H1 (cell line): ENCODE results near the gene GPR139. TPM values are rescaled to one million over a fixed set of nuclear protein-coding genes. Genes with fewer than 3 reads are reported as not detected.

Source experiments
- CHD7 ChIP-seq: fragments of 300-600 bp; sonication (generic); IDR thresholded peaks from 2 replicates; pipeline ENCODE4 v1.7.1; 2012; ENCODE audit warnings: low read length, moderate library complexity, mild to moderate bottlenecking, inconsistent platforms; ENCODE audit not compliant: insufficient replicate concordance
- JUN ChIP-seq: IDR thresholded peaks from 2 replicates; pipeline ENCODE4 v1.6.1; 2011; ENCODE audit warnings: low read depth, mild to moderate bottlenecking, improper control_type of control experiment, low read length
- POLR2A ChIP-seq, 2 experiments: IDR thresholded peaks; 1 replicate in 1 of 2; 2 replicates in 1 of 2; pipeline ENCODE4 v1.6.1; 2011; ENCODE audit warnings: low read depth in 2 of 2, low read length in 2 of 2, mild to moderate bottlenecking in 2 of 2; ENCODE audit errors: control extremely low read depth in 1 of 2
- RXRA ChIP-seq: IDR thresholded peaks from 2 replicates; pipeline ENCODE4 v1.6.1; 2011; ENCODE audit warnings: low read depth, mild to moderate bottlenecking, low read length, moderate library complexity; ENCODE audit not compliant: insufficient read depth
- polyA plus RNA-seq, 7 experiments: library from polyadenylated mRNA; depleted of rRNA in 3 of 7; stranded (reverse) in 5 of 7; unstranded in 2 of 7; fragments of >200 nt in 5 of 7; fragments of 200-250 nt in 2 of 7; gene quantifications; 1 replicate in 5 of 7; 2 replicates in 1 of 7; 4 replicates in 1 of 7; pipeline versions ENCODE4 v1.2.1 to v1.2.3, GENCODE V29; 2011 to 2013; ENCODE audit warnings: missing spikeins in 2 of 7, mixed read lengths in 2 of 7
- total RNA-seq: library from RNA; stranded (reverse); fragmentation: NEBNext Ultra II Directional; extraction: Animal tissue kit (Norgen Biotek cat#: 25700); gene quantifications from 2 replicates; pipeline ENCODE4 v1.2.1, GENCODE V29; 2021

The GPR139 gene
- total and polyA plus RNA-seq, 2 of the 8 experiments (the other 6 are each of a cell fraction or from before 2014, with no cell fraction given), result 0.84 to 2.2 TPM

- TF ChIP-seq CHD7 (no peak), JUN (no peak), RXRA (no peak), POLR2A (IDR thresholded peaks at IDR 0.05; ENCODE audit: control extremely low read depth in 1 of 2, low read depth in 2 of 2, low read length in 2 of 2) (no peak)
Observed at GRCh38 chr16:19997734-19998133, 76.0 kb downstream of the GPR139 start (continued).
